Effector memory CD4-positive, alpha-beta T cell (primary cell): Measurements from ENCODE around the gene UBL3.

ENCODE experiments used
- DNase-seq, 3 donors: peaks; one replicate each; pipeline ENCODE4 v3.0.0-alpha.2; 2020
- H3K27ac ChIP-seq: 2 replicates; pipeline ENCODE4 v1.7.0; 2013; ENCODE audit warnings: mild to moderate bottlenecking, low read length, moderate library complexity; ENCODE audit not compliant: insufficient read depth, poor library complexity, severe bottlenecking
- H3K27me3 ChIP-seq: replicated peaks from 2 replicates; pipeline ENCODE4 v1.7.0; 2013; ENCODE audit warnings: mild to moderate bottlenecking, low read length; ENCODE audit not compliant: insufficient read depth, control insufficient read depth, poor library complexity, severe bottlenecking
- H3K36me3 ChIP-seq: 2 replicates; pipeline ENCODE4 v1.7.0; 2013; ENCODE audit warnings: mild to moderate bottlenecking, low read length, moderate library complexity; ENCODE audit not compliant: control insufficient read depth, insufficient read depth
- H3K4me1 ChIP-seq: 2 replicates; pipeline ENCODE4 v1.7.0; 2013; ENCODE audit warnings: low read length, mild to moderate bottlenecking; ENCODE audit not compliant: control insufficient read depth, insufficient read depth, poor library complexity, severe bottlenecking
- H3K4me3 ChIP-seq: 2 replicates; pipeline ENCODE4 v1.7.0; 2013; ENCODE audit warnings: low read length, low read depth, mild to moderate bottlenecking; ENCODE audit not compliant: insufficient read depth, poor library complexity, severe bottlenecking
- H3K9me3 ChIP-seq: 2 replicates; pipeline ENCODE4 v1.7.0; 2013; ENCODE audit warnings: mild to moderate bottlenecking, low read length, moderate library complexity; ENCODE audit not compliant: control insufficient read depth

Gene UBL3

GRCh38 chr13:29847501-29847983 is 2.9 kb downstream of the UBL3 start:
- no peak for DNase-seq
- Histone ChIP-seq H3K9me3 (no peaks in the 10 kb centered on the region), H3K36me3 (no peaks in the 10 kb centered on the region), H3K4me1 (peaks cover 9% of the 10 kb centered on the region), H3K27ac (peak overlapping the region; percentile 30), H3K4me3 (peak overlapping the region; percentile 47), H3K27me3 (no peaks in the 10 kb centered on the region)

GRCh38 chr13:29846475-29847256 is 3.8 kb downstream of the UBL3 start:
- H3K4me3 ChIP-seq, result peak overlapping the region; percentile 47
- H3K4me1 ChIP-seq, result peaks cover 12% of the 10 kb centered on the region
- H3K36me3 ChIP-seq, result no peaks in the 10 kb centered on the region
- DNase-seq, result no peak
- no peaks in the 10 kb centered on the region for H3K27me3 ChIP-seq
- no peaks in the 10 kb centered on the region for H3K9me3 ChIP-seq
- H3K27ac ChIP-seq, result no peak overlapping the region

GRCh38 chr13:29845440-29846056 is 4.9 kb downstream of the UBL3 start:
- no peak overlapping the region for H3K27ac ChIP-seq
- H3K36me3 ChIP-seq, result no peaks in the 10 kb centered on the region
- H3K9me3 ChIP-seq, result no peaks in the 10 kb centered on the region
- no peak overlapping the region for H3K4me3 ChIP-seq
- no peak for DNase-seq
- H3K4me1 ChIP-seq, result peaks cover 13% of the 10 kb centered on the region
- no peaks in the 10 kb centered on the region for H3K27me3 ChIP-seq

GRCh38 chr13:29844441-29844840 is 6.0 kb downstream of the UBL3 start:
- Histone ChIP-seq H3K4me3 (no peak overlapping the region), H3K4me1 (peaks cover 13% of the 10 kb centered on the region), H3K9me3 (no peaks in the 10 kb centered on the region), H3K27me3 (no peaks in the 10 kb centered on the region), H3K27ac (no peak overlapping the region), H3K36me3 (no peaks in the 10 kb centered on the region)
- DNase-seq, result no peak

GRCh38 chr13:29840585-29840984 is 9.8 kb downstream of the UBL3 start:
- Histone ChIP-seq H3K27me3 (no peaks in the 10 kb centered on the region), H3K4me3 (no peak overlapping the region), H3K9me3 (no peaks in the 10 kb centered on the region), H3K4me1 (peaks cover 9% of the 10 kb centered on the region), H3K27ac (no peak overlapping the region), H3K36me3 (no peaks in the 10 kb centered on the region)
- no peak for DNase-seq

- no peak overlapping the region for H3K4me3 ChIP-seq
- no peaks in the 10 kb centered on the region for H3K36me3 ChIP-seq
- peaks cover 7% of the 10 kb centered on the region for H3K4me1 ChIP-seq
- DNase-seq, result no peak
- no peak overlapping the region for H3K27ac ChIP-seq
- H3K27me3 ChIP-seq, result no peaks in the 10 kb centered on the region
- no peaks in the 10 kb centered on the region for H3K9me3 ChIP-seq
Observed at GRCh38 chr13:29835280-29836061, 14.9 kb downstream of the UBL3 start.

GRCh38 chr13:29832761-29833298 is 17.6 kb downstream of the UBL3 start:
- H3K27me3 ChIP-seq, result no peaks in the 10 kb centered on the region
- no peak overlapping the region for H3K27ac ChIP-seq
- DNase-seq, result no peak
- H3K9me3 ChIP-seq, result no peaks in the 10 kb centered on the region
- no peaks in the 10 kb centered on the region for H3K36me3 ChIP-seq
- H3K4me3 ChIP-seq, result no peak overlapping the region
- H3K4me1 ChIP-seq, result peaks cover 7% of the 10 kb centered on the region

GRCh38 chr13:29830000-29830399 is 20.4 kb downstream of the UBL3 start:
- no peak for DNase-seq
- no peaks in the 10 kb centered on the region for H3K9me3 ChIP-seq
- no peak overlapping the region for H3K27ac ChIP-seq
- no peaks in the 10 kb centered on the region for H3K27me3 ChIP-seq
- H3K36me3 ChIP-seq, result no peaks in the 10 kb centered on the region
- peaks cover 2% of the 10 kb centered on the region for H3K4me1 ChIP-seq
- no peak overlapping the region for H3K4me3 ChIP-seq

GRCh38 chr13:29819143-29819542 is 31.3 kb downstream of the UBL3 start:
- no peak overlapping the region for H3K4me3 ChIP-seq
- H3K36me3 ChIP-seq, result no peaks in the 10 kb centered on the region
- H3K27me3 ChIP-seq, result no peaks in the 10 kb centered on the region
- H3K27ac ChIP-seq, result no peak overlapping the region
- no peak for DNase-seq
- no peaks in the 10 kb centered on the region for H3K9me3 ChIP-seq
- H3K4me1 ChIP-seq, result peaks cover 10% of the 10 kb centered on the region
